HG02610 (cell line): ENCODE data around the gene MAP4K3.

Experiments
- ATAC-seq: cut with Tn5 transposase; IDR thresholded peaks from one replicate; pipeline ENCODE4 v1.9.1; 2021; ENCODE audit warnings: mild to moderate bottlenecking, moderate library complexity; ENCODE audit not compliant: unreplicated experiment

Gene MAP4K3

DNA sequence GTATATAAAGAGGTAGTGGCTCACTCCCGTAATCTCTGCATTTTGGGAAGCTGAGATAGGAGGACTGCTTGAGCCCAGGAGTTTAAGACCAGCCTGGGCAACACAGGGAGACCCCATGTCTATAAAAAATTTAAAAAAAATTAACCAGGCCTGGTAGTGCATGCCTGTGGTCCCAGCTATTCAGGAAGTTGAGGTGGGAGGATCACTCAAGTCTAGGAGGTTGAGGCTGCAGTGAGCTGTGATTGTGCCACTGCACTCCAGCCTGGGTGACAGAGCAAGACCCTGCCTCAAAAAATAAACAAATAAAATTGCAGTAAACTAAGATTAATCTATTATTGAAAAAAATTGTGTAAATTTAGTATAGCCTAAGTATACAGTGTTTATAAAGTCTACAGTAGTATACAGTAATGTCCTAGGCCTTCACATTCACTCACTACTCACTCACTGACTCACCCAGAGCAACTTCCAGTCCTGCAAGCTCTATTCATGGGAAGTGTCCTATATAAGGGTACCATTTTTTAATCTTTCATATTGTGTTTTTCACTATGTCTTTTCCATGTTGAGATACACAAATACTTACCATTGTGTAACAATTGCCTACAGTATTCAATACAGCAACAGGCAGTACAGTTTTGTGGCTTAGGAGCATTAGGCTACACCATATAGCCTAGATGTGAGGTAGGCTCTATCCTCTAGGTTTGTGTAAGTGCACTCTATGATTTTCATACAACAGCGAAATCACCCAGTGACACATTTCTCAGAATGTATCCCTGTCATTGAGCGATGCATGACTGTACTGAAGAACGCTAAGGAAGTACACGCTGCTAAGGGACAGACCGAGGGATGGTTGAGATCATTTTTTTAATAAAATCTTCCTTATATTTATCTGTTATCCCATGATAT lies 10.4 kb upstream of the MAP4K3 start:
- no peak for ATAC-seq

DNA sequence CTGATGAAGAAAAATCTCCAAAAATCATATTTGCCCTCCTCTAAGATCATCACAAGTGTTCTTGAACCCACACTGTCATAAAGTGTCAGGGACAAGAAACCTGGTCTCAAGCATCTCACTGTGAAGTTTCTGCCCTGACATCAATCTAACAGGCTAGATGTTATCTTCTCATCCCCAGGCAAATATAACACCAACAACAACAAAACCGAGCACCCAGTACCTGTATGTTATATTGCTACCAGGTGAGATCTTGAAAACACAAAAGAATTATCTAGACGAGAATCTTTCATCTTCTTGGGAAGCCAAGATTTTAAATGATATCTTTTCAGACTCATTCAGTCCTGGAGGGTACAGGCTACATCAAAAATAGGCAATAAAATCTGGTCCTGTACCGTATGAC lies 8.8 kb upstream of the MAP4K3 start:
- ATAC-seq = no peak

DNA sequence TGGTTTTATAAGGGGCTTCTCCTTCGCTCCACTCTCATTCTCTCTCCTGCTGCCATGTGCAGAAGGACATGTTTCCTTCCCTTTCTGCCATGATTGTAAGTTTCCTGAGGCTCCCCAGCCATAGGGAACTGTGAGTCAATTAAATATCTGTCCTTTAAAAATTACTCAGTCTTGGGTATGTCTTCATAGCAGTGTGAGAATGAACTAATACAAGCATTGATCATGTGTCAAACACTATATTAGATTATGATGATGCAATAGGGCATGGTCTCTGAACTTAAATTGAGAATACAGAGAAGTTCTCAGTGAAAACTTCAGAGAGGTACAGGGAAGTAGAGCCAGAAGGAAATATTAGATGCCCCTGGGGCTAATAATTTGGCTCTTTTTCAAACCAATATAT lies 5.9 kb upstream of the MAP4K3 start:
- no peak for ATAC-seq

DNA sequence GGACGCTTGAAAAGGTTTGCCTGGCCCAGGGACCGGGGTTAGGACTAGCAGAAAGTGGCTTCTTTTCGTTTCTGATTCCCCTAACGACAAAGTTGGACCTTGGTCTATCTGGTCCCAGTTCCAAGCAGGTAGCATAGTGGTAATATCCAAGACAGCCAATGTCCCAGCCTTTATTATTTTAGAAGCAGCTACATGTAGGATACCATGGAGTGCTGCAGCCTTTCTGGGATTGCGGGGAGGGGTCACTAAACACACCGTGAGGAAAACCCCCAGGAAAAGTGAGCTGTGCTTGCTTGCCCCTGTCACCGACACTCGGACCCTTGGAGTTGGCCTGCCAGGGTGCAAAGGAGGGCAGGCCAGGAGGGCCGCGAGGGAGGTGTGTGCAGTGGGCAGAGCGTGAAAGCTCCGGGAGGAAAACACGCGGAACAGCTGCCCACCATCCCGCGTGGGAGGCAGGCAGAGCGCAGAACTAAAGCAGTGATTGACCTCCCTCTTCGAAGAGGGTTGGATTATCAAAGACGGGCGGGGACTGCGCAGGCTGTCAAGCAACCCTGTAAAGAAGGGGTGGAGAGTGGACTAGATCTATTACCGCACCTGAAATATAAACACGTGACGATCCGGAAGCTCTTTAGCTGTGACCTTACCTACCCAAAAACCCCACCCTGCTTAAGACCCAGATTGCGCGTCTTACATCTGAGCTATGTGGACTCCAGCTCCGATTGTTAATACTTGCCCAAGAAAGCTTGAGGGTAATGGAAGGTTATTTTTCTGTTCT lies 624 bp upstream of the MAP4K3 start:
- peak; percentile 51 for ATAC-seq

DNA sequence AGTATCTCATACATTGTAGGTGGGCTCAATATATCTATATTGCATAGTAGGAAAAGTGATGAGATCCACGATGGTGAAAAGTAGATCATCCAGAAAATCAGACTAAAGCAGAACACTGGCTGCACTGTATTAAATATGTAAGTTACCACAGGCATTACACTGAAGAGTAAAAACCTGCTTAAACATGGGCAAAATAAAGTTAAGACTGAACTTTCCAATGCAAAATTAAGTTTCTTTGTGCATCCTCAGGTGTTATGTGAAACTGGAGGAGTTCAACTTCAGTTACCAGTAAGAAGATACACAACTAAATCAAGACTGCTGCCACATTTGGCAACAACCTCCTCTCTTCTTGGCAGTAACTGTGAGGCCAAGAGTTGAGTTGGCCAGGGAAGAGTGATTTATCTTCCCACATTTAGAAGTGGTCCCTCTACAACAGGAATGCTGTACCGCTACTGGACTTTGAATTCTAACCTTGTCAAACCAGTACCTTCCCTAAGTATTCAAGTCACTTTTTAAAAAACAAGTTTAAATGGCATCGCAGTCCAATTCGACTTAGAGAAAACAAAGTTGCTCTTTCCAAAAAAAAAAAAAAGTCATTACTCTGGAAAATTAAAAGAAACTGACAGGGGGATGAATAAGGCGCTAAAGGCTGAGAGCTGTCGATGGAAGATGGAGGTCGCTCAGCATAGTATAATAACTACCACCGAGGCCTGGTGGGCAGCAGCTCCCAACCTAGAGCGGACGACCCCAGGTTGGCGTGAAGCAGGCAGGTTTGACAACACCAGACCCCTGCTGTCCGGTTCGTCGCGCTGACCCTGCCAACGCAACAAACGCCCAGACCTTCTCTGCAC lies 1.1 kb downstream of the MAP4K3 start:
- no peak for ATAC-seq

DNA sequence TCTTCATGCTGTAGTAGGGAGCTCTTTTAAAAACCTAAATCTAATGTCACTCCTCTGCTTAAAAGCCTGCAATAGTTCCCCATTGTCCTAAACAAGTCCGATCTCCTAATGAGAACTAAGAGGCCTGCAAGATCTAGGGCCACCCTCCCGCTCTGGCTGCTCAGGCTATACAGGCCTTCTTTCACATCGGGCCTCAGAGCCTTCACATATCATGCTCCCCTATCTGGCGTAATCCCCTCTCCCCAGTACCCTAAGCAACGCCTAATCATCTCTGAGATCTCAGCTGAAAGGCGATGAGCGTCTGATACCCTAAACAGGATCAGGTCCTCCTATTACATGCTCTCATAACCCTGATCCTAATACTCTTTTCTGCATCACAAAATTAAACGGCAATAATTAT lies 1.9 kb downstream of the MAP4K3 start:
- no peak for ATAC-seq

DNA sequence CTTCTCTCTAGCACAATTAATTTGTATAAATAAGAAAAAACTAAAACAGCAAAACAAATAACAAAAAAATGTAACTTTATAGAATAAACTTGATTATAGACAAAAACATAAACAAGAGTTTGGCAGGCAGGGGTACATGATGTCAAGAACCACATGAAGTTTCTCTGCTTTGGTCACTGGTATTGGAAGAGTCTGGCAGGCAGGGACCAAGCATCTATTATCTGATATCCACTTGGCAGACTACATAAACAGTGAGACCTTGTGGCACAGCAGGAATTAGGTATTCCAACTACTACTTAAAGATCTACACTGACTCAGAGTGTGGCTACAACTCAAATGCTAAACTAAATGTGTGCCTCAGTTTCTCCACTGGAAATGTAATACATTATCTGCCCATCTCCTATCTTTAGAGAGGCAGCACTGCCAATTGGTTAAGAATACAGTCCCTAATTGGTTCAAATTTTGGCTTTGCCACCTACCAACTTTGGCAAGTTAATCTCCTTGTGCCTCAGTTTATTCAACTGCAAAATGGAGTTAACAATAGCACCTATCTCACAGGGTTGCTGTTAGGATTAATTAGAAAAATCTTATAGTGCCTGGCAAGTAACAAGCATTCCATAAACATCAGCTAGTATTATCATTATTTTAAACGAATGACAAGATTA lies 2.7 kb downstream of the MAP4K3 start:
- ATAC-seq = no peak

DNA sequence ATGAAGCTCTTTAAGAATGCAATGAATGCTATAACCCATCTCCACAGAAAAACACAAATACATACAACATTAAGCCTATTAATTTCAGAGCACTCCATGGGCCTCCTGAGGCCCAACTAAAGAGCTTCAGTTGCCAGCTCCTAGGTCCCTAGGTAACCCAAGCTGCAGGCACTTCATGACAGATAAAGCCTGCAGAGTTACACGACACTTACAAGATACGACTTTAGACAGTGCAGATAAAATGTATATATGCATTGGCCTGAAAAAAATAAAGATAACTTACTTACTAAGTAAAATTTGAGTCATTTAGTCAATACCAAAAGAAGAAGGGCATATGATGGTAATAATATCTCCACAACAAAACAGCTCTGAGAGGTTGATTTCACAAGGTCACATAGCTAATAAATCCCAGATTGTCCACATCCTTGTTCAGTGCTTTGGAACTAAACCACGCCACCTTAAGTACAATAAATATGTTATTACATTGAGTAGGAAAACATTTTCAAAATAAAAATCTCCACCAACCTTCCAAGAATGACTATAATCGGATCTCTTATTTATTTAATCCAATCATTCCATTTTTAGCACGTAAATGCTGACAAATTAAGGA lies 3.4 kb downstream of the MAP4K3 start:
- ATAC-seq = no peak

DNA sequence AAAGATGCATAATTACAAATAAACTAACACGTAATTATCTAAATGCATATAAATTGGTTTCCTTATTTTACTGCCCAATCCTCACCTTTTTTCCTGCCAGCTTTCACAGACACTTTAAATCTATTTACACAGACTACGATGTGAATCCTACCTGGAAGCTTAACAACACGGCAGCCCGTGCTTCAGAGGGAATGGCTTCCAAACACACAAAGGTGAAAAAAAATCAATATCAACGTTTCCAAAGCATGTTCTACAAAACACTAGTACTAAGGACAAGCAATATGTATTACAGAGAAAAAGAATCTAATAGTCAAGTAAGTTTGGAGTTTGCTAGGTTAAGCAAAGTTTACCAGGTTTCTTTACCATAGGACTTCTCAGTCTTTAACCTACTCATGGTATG lies 4.4 kb downstream of the MAP4K3 start:
- no peak for ATAC-seq

DNA sequence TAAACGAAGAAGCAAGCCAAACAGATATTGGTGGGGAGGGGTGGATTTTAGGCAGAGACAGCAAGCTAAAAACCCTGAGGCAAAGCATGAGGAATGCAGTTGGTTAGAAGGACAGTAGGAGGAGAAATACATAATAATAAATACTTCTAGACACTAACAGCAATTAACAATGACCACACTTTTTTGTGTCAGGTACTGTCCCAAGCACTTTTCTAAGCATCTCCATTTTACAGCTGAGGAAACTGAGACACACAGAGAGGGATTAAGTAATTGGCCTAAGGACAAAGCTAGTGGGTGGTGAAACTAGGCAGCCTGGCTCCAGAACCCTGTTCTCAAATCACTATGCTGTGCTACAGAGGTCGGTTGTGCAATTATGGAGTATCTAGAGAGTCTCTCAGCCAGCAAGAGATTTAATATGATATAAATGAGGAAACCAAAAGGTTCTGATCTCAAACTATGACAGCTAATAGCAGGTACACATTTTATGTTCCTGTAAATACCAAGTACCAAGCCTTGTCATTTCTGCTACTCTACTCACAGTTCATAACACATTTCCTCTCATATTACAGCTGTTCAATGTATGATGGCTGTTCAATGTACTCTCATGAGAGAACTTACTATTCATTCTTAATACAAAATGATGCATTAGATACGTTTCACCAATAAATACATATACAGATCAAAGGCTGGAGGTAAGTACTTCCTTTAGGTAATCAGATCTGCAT lies 5.3 kb downstream of the MAP4K3 start:
- no peak for ATAC-seq

DNA sequence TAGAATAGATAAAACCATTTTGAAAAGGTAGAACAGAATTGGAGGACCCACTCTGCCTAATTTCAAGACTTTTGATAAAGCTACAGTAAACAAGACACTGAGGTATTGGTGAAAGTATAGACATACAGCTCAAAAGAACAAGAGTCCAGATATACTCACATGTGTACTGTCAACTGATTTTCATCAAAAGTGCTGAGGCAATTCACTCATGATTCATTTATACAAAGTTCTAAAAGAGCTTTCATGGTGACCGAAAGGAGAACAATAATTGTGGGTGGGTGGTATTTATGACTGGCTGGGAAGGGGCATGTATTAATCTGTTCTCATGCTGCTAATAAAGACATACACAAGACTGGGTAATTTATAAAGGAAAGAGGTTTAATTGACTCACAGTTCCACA lies 7.3 kb downstream of the MAP4K3 start:
- no peak for ATAC-seq

DNA sequence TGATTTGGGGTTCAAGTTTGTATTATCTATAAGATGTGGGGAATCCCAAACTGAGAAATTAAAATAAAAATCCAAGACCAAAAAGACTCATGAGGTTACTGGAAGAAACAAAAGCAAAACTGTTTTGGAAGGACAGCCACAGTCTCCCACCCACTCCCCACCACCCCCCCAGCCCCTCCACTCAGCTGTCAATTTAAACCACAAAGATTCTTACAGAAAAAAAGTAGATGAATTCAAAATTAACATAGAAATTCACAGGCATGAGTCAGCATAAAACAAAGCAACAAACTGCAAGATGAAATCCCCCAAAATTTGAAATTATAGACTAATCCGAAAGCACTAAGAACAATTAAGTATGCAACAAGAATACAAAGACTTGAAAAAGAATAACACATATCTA lies 12.1 kb downstream of the MAP4K3 start:
- ATAC-seq = no peak

DNA sequence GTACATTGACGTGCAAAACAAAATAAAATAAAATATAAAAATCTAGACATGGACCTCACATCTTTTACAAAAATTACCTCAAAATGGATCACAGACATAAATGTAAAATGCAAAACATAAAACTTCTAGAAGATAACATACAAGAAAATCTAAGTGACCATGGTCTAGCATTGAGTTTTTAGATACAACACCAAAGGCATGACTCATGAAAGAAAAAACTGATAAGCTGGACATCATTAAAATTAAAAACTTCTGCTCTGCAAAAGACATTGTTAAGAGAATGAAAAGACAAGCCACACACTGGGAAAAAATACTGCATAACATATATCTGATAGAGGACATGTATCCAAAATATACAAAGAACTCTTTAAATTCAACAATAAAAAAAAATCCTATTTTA lies 14.4 kb downstream of the MAP4K3 start:
- no peak for ATAC-seq

DNA sequence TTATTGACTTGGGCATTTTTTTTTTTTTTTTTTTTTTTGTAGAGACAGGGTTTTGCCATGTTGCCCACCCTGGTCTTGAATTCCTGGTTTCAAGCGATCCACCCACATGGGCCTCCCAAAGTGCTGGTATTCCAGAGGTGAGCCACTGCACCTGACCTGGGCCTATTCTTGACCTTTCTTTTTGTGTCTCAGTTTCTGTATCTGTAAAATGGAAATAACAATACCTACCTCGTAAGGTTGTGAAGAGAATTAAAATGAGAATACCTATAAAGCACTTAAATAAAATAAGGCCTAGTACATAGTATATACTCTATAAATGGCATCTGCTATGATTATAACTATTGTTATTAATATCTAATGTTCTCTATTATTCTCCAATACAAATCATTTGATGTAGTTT lies 15.7 kb downstream of the MAP4K3 start:
- no peak for ATAC-seq

DNA sequence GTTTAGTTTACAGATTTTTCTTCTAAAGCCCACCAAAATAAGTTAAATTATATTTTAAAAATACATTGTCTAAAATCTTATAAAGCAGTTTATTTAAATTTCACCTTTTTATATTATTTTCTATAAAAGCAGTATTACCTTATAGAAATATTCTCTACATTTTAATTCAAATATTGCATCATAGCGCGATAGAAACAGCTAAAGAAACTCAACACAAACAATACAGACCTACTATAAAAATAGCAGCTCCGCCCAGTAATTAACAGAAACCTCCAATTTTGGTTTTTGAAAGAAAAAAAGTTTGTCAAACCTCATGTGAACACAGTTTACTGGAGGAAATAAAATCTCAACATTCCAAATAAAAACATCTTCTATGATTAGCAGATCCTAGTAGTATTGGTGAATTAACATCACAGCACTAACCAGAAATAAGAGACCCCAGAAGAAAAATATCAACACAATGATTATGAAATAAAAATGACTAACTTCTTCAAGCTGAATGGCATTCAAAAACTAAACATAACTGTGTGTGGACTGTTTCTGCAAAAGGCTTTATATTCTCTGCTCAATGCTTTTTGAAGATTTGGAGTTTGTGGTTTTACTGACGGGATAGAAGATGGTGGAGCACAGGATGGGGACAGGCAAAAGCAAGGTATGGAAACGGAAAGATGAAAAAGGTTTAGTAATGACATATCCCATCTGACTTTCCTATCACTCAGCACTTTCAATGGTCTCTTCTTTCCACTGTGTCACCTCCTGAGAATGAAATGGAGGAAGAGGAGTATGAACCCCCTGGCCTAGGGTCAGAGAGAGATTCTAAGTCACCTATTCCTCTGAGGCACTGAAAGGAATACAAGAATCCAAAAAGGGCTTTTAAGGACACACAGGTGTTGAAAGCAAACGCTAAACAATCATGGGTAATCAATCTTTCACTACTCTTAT lies 17.5 kb downstream of the MAP4K3 start:
- no peak for ATAC-seq

DNA sequence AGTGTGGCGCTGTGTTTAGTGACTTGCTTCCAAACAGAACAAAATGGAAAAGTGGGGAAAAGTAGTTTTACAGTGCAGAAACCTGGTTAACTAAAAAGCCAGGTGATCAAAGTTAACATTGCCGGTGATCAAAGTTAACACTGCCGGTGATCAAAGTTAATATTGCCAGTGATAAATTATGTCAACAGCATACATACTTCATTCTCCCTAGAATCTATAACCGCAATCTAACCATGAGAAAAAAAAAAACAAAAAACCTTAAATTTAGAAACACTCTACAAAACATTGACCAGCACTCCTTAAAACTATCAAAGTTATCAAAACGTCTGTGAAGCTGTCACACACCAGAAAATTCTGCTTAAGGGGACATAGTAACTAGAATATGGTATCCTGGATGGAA lies 18.6 kb downstream of the MAP4K3 start:
- ATAC-seq = no peak

DNA sequence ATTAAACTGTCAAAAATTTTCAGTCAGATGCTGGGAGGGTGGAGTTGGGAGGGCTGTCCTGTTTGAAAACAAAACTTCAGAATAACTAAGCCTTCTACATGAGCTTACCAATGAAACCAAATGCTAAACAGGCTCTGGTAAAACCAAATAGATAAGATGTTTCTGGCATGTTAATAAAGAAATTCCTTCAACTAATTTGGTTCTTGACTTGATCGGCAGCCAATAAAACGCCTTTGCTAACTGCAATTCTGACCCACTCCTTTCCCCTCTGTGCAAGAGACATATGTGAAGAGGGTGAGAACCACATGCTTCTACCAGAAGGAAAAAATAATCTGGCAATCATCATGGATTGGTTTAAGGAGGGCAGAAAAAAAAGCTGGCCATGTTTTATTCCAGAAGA lies 20.9 kb downstream of the MAP4K3 start:
- no peak for ATAC-seq

DNA sequence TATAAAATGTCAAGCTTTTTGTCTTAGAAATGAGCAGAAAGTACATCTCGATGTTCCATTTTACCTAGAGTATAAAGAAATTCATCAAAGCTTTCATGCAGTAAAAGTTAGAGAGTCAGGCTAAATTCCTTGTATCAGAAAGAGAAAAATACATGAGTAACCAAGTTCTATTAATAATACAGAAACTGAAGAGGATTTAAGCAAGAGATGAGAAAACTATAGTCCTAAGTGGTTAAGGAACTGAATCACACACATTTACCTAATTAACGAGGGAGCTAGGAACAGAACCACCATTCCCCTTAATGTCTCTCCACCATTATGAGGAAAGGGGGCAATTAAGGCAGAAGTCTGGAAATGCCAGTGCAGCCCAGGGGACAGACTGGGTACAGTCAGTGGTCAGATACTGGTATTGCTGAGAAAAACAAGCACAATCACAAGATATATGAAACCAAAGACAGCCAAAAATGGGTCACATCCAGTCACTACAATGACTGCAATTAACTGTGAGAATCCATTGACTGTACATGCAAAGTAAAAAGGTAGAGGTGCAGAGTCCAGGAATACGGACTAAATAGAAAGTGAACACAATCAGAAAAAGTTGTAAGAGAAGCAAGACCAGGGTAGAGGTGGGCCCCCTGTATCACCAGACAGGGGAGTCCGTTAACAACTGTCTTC lies 23.9 kb downstream of the MAP4K3 start:
- ATAC-seq = no peak
